GM21515 (cell line): ENCODE data around the gene MCM5.
"Not testable (repeated sequence)": the region's sequence is repeated elsewhere in the genome, so short reads cannot be mapped to it uniquely, and the experiment has no call there.

ENCODE experiments used
- ATAC-seq: cut with Tn5 transposase; IDR thresholded peaks from one replicate; pipeline ENCODE4 v1.9.1; 2021; ENCODE audit not compliant: unreplicated experiment

MCM5 gene

GRCh38 chr22:35450824-35451569 lies 51.1 kb downstream of the MCM5 start:
- no peak for ATAC-seq

GRCh38 chr22:35451592-35451991 lies 51.7 kb downstream of the MCM5 start:
- no peak for ATAC-seq

- ATAC-seq = no peak
Observed at GRCh38 chr22:35452351-35452781, 52.4 kb downstream of the MCM5 start.

GRCh38 chr22:35452810-35453743 lies 53.1 kb downstream of the MCM5 start:
- ATAC-seq = no peak

GRCh38 chr22:35454416-35455054 lies 54.6 kb downstream of the MCM5 start:
- no peak for ATAC-seq

- no peak for ATAC-seq
Observed at GRCh38 chr22:35455529-35455928, 55.6 kb downstream of the MCM5 start.

GRCh38 chr22:35456757-35457156 lies 56.8 kb downstream of the MCM5 start:
- ATAC-seq = no peak

- ATAC-seq = no peak
Observed at GRCh38 chr22:35457729-35458546, 58.0 kb downstream of the MCM5 start.

GRCh38 chr22:35458547-35459422 lies 58.8 kb downstream of the MCM5 start:
- ATAC-seq = no peak

- no peak for ATAC-seq
Observed at GRCh38 chr22:35459423-35459894, 59.5 kb downstream of the MCM5 start.

- not testable (repeated sequence) for ATAC-seq
Observed at GRCh38 chr22:35459976-35460375, 60.0 kb downstream of the MCM5 start.

- no peak for ATAC-seq
Observed at GRCh38 chr22:35460688-35461087, 60.7 kb downstream of the MCM5 start.

- no peak for ATAC-seq
Observed at GRCh38 chr22:35462498-35463230, 62.7 kb downstream of the MCM5 start.

GRCh38 chr22:35463231-35463933 lies 63.4 kb downstream of the MCM5 start:
- no peak for ATAC-seq

GRCh38 chr22:35464399-35464798 lies 64.5 kb downstream of the MCM5 start:
- no peak for ATAC-seq

- ATAC-seq = no peak
Observed at GRCh38 chr22:35465109-35465701, 65.3 kb downstream of the MCM5 start.

- ATAC-seq = no peak
Observed at GRCh38 chr22:35467681-35468434, 67.9 kb downstream of the MCM5 start.
